H9 (cell line): ENCODE measurements around the gene DUSP23. TPM values are rescaled to one million over a fixed set of nuclear protein-coding genes. Genes with fewer than 3 reads are reported as not detected.
A peak's percentile ranks its signal among the peaks of the same experiment; 100 is the strongest.

Experiments
- DNase-seq: peaks from one replicate; pipeline ENCODE4 v3.0.0-alpha.2; 2017
- H2AFZ ChIP-seq: one replicate; pipeline ENCODE4 v1.6.1; 2013; ENCODE audit warnings: mild to moderate bottlenecking, low read length, control low read depth, moderate library complexity
- H2AK5ac ChIP-seq: 2 replicates; pipeline ENCODE4 v1.6.1; 2013; ENCODE audit warnings: low read length, control low read depth, mixed read lengths; ENCODE audit not compliant: insufficient read length
- H2BK120ac ChIP-seq: one replicate; pipeline ENCODE4 v1.6.1; 2013; ENCODE audit warnings: low read depth, mild to moderate bottlenecking, low read length, control low read depth, inconsistent platforms; ENCODE audit not compliant: poor library complexity, severe bottlenecking
- H2BK12ac ChIP-seq: 2 replicates; pipeline ENCODE4 v1.6.1; 2013; ENCODE audit warnings: low read length, control low read depth, mixed read lengths, low read depth; ENCODE audit not compliant: insufficient read length
- H2BK15ac ChIP-seq: 2 replicates; pipeline ENCODE4 v1.6.1; 2013; ENCODE audit warnings: low read depth, low read length, control low read depth
- H2BK20ac ChIP-seq: one replicate; pipeline ENCODE4 v1.6.1; 2013; ENCODE audit warnings: low read depth, mild to moderate bottlenecking, low read length, control low read depth, inconsistent platforms; ENCODE audit not compliant: poor library complexity, severe bottlenecking
- H2BK5ac ChIP-seq: 2 replicates; pipeline ENCODE4 v1.6.1; 2013; ENCODE audit warnings: low read length, control low read depth, mixed read lengths; ENCODE audit not compliant: insufficient read length
- H3K14ac ChIP-seq: 2 replicates; pipeline ENCODE4 v1.6.1; 2013; ENCODE audit warnings: low read length, control low read depth; ENCODE audit not compliant: insufficient read depth
- H3K18ac ChIP-seq: 2 replicates; pipeline ENCODE4 v1.6.1; 2013; ENCODE audit warnings: low read depth, mild to moderate bottlenecking, mixed read lengths, low read length, control low read depth; ENCODE audit not compliant: insufficient read length
- H3K23ac ChIP-seq: 2 replicates; pipeline ENCODE4 v1.6.1; 2013; ENCODE audit warnings: low read length, control low read depth, mixed read lengths, low read depth; ENCODE audit not compliant: insufficient read length
- H3K23me2 ChIP-seq: 2 replicates; pipeline ENCODE4 v1.6.1; 2013; ENCODE audit warnings: low read depth, mild to moderate bottlenecking, mixed read lengths, low read length, control low read depth; ENCODE audit not compliant: insufficient read length, poor library complexity, severe bottlenecking
- H3K27ac ChIP-seq: 2 replicates; pipeline ENCODE4 v1.5.1; 2013; ENCODE audit warnings: low read length, control low read depth, mixed read lengths, low read depth; ENCODE audit not compliant: insufficient read length
- H3K27me3 ChIP-seq: 2 replicates; pipeline ENCODE4 v1.6.1; 2013; ENCODE audit warnings: low read length, control low read depth, inconsistent platforms; ENCODE audit not compliant: insufficient read depth
- H3K4ac ChIP-seq: 2 replicates; pipeline ENCODE4 v1.6.1; 2013; ENCODE audit warnings: low read depth, mild to moderate bottlenecking, control low read depth, inconsistent platforms, low read length, moderate library complexity
- H3K4me1 ChIP-seq: 2 replicates; pipeline ENCODE4 v1.6.1; 2013; ENCODE audit warnings: low read length, control low read depth, inconsistent platforms; ENCODE audit not compliant: insufficient read depth
- H3K4me2 ChIP-seq: 2 replicates; pipeline ENCODE4 v1.6.1; 2013; ENCODE audit warnings: low read length, control low read depth, mixed read lengths; ENCODE audit not compliant: insufficient read length, insufficient read depth
- H3K56ac ChIP-seq: 2 replicates; pipeline ENCODE4 v1.6.1; 2013; ENCODE audit warnings: low read depth, mild to moderate bottlenecking, mixed read lengths, low read length, control low read depth; ENCODE audit not compliant: insufficient read length
- H3K79me1 ChIP-seq: 2 replicates; pipeline ENCODE4 v1.6.1; 2013; ENCODE audit warnings: low read depth, mild to moderate bottlenecking, moderate library complexity, low read length, control low read depth, inconsistent platforms; ENCODE audit not compliant: insufficient read depth, poor library complexity, severe bottlenecking
- H3K79me2 ChIP-seq: 2 replicates; pipeline ENCODE4 v1.6.1; 2013; ENCODE audit warnings: low read length, control low read depth, inconsistent platforms; ENCODE audit not compliant: insufficient read depth
- H3K9ac ChIP-seq: 2 replicates; pipeline ENCODE4 v1.6.1; 2013; ENCODE audit warnings: low read length, control low read depth, mixed read lengths; ENCODE audit not compliant: insufficient read length; ENCODE audit errors: extremely low read depth
- H3K9me3 ChIP-seq: one replicate; pipeline ENCODE4 v1.6.1; 2013; ENCODE audit warnings: low read depth, low read length, inconsistent platforms; ENCODE audit not compliant: control insufficient read depth
- H3T11ph ChIP-seq: one replicate; pipeline ENCODE4 v1.6.1; 2013; ENCODE audit warnings: mild to moderate bottlenecking, low read length, control low read depth, inconsistent platforms
- H4K20me1 ChIP-seq: one replicate; pipeline ENCODE4 v1.6.1; 2013; ENCODE audit not compliant: control insufficient read depth, insufficient read length, insufficient read depth
- H4K5ac ChIP-seq: 2 replicates; pipeline ENCODE4 v1.6.1; 2013; ENCODE audit warnings: low read depth, mild to moderate bottlenecking, mixed read lengths, low read length, control low read depth; ENCODE audit not compliant: insufficient read length
- H4K8ac ChIP-seq: replicated peaks from 2 replicates; pipeline ENCODE4 v1.6.1; 2013; ENCODE audit warnings: low read length, control low read depth, mixed read lengths, low read depth; ENCODE audit not compliant: insufficient read length
- H4K91ac ChIP-seq: 2 replicates; pipeline ENCODE4 v1.6.1; 2013; ENCODE audit warnings: low read depth, mild to moderate bottlenecking, moderate library complexity, mixed read lengths, low read length, control low read depth; ENCODE audit not compliant: insufficient read length
- H3K27ac Mint-ChIP-seq, 3 experiments: 2 replicates in 2 of 3; 3 replicates in 1 of 3; pipeline ENCODE4 v1.8.0; 2020 to 2021; ENCODE audit warnings: mixed read lengths in 3 of 3, mild to moderate bottlenecking in 1 of 3, moderate library complexity in 1 of 3
- H3K27me3 Mint-ChIP-seq: 2 replicates; pipeline ENCODE4 v1.8.0; 2021; ENCODE audit warnings: low read depth, mild to moderate bottlenecking, moderate library complexity, mixed read lengths
- H3K36me3 Mint-ChIP-seq, 3 experiments: 2 replicates in 2 of 3; 3 replicates in 1 of 3; pipeline ENCODE4 v1.8.0; 2020 to 2021; ENCODE audit warnings: low read depth in 3 of 3, mixed read lengths in 3 of 3; ENCODE audit not compliant: insufficient read depth in 1 of 3
- H3K4me1 Mint-ChIP-seq, 2 experiments: 2 replicates each; pipeline ENCODE4 v1.8.0; 2020; ENCODE audit warnings: mixed read lengths in 2 of 2
- H3K4me3 Mint-ChIP-seq, 2 experiments: 2 replicates in 1 of 2; 3 replicates in 1 of 2; pipeline ENCODE4 v1.8.0; 2020 to 2021; ENCODE audit warnings: mild to moderate bottlenecking in 2 of 2, mixed read lengths in 2 of 2, moderate library complexity in 1 of 2
- H3K9me3 Mint-ChIP-seq, 2 experiments: 2 replicates in 1 of 2; 3 replicates in 1 of 2; pipeline ENCODE4 v1.8.0; 2020; ENCODE audit warnings: mild to moderate bottlenecking in 2 of 2, mixed read lengths in 2 of 2, moderate library complexity in 1 of 2
- CTCF ChIP-seq: fragments of 200-600 bp; sonication (generic); conservative IDR thresholded peaks from 3 replicates; pipeline ENCODE4 v1.8.0; 2021; ENCODE audit warnings: antibody characterized with exemption, mild to moderate bottlenecking
- WGBS: extraction: QIAGEN DNeasy Blood & Tissue Kit; methylation state at CpG from one replicate; pipeline ENCODE4 v1.1.7; 2013; ENCODE audit warnings: missing lambda C conversion rate, low lambda C conversion rate, mixed read lengths; ENCODE audit not compliant: insufficient read length; ENCODE audit errors: extremely low coverage; 5-methylcytosine and 5-hydroxymethylcytosine counted together
- total RNA-seq: library from RNA; stranded (reverse); gene quantifications from 2 replicates; pipeline ENCODE4 v1.2.1, GENCODE V29; 2021

DUSP23 gene
- total RNA-seq, 1 experiment from 2014 or later = 25.0 TPM

- H3K18ac ChIP-seq = no peak overlapping the region
- H3K4ac ChIP-seq = no peak overlapping the region
- peaks cover 18 to 20% of the 10 kb centered on the region in 2 experiments for H3K4me1 Mint-ChIP-seq
- no peak overlapping the region for H3T11ph ChIP-seq
- no peak overlapping the region for H2BK12ac ChIP-seq
- no peak overlapping the region for H3K27ac ChIP-seq
- H2BK120ac ChIP-seq = no peak overlapping the region
- no peaks in the 10 kb centered on the region for H3K4me1 ChIP-seq
- no peaks in the 10 kb centered on the region for H3K23me2 ChIP-seq
- peak; percentile 70 for TF ChIP-seq CTCF
- H2BK20ac ChIP-seq = no peak overlapping the region
- no peak overlapping the region for H2AFZ ChIP-seq
- H4K5ac ChIP-seq = no peak overlapping the region
- H2BK15ac ChIP-seq = no peak overlapping the region
- H3K56ac ChIP-seq = no peak overlapping the region
- H3K79me2 ChIP-seq = no peaks in the 10 kb centered on the region
- H3K9me3 Mint-ChIP-seq = no peaks in the 10 kb centered on the region
- H4K20me1 ChIP-seq = no peaks in the 10 kb centered on the region
- H3K9me3 ChIP-seq = no peaks in the 10 kb centered on the region
- H3K27ac Mint-ChIP-seq = no peak overlapping the region
- no peak overlapping the region for H4K91ac ChIP-seq
- H3K36me3 Mint-ChIP-seq = no peaks in the 10 kb centered on the region
- H4K8ac ChIP-seq = no peak overlapping the region
- H3K9ac ChIP-seq = no peak overlapping the region
- H2AK5ac ChIP-seq = no peak overlapping the region
- peak; percentile 74 for DNase-seq
- H3K27me3 ChIP-seq = no peaks in the 10 kb centered on the region
- H3K4me2 ChIP-seq = no peak overlapping the region
- no peaks in the 10 kb centered on the region for H3K79me1 ChIP-seq
- no peak overlapping the region for H3K23ac ChIP-seq
- no peak overlapping the region for H2BK5ac ChIP-seq
- peaks cover 53% of the 10 kb centered on the region for H3K27me3 Mint-ChIP-seq
- no peak overlapping the region for H3K14ac ChIP-seq
- WGBS = no CpG with 5 or more reads among the region's 3 CpGs
- H3K4me3 Mint-ChIP-seq = no peak overlapping the region
These were observed 48.5 kb downstream of the DUSP23 start for GRCh38 chr1:159829273-159829634.
